Measurements from ENCODE around the gene MRPL17.
A peak's percentile ranks its signal among the peaks of the same experiment; 100 is the strongest.

Gene MRPL17

DNA sequence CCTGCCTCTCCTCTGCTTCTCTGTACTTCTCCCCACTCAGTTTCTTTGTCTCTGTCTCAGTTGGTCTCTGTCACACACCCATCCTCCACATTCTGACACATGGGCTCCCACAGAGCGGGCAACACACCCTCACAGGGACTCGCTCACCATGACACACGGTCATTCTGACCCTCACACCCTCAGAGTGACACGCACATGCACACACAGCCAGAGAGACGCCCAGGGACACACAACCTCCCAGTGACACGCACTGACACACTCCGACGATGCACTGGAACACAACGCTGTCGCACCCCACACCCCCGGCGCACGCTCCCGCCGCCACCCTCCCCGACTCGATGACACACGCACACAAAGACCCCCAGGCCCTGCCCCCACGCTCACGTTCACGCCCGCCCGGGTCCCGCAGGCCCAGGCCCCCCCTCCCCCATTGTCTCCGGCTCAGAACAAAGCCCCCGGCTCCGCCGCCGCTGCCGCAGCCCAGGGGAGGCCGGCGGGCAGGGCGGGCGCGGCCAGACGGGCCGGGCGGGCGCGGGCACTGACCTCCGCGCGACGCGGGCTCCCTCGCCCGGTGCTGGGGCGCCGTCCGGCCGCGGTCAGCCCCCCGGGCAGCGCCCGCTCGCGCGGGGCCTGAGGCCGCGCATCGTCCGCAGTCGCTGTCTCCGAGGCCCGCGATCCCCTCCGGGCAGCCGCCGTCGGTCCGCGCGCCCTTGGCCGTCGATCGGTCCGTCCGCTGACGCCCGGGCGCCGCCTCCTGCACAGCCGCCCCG, 27.9 kb downstream of the MRPL17 start:
- DNase-seq (ENCODE audit: low read depth in 4 of 4, low spot score in 1 of 4) = peak in 1 of 4 experiments; percentile 15

DNA sequence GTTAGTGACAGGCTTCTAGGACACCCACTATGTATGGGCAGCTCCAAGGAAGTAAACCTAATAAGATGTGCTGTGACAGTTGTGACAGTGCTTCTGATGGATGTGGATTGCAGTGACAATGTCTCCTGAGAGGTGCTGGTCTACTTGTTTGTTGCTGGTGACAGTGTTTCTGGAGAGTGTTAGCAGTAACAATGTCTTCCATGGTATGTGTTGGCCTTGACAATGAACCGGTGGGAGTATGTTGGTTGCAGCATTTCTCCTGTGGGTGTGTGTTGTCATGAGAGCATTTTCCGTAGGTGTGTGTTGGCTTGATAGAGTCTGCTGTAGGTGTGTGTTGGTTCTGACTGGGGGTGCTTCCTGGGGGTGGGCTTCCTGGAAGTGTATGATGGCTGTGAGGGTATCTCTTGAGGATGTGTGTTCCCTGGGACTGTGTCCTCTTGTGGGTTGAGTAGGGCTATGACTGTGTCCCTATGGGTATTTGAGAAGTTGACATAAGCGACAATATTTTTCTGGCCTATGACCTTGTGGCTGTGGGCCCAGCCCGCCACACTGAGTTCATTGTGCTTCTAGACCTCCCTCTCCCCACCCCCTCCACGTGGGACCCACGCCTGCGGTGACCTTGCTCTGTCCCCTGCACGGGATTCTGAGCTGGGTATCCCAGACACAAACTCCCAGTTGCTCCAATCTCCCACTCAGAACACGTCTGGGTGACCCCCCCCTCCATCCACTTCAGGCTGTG, 28.7 kb downstream of the MRPL17 start:
- DNase-seq (ENCODE audit: low read depth in 4 of 4, low spot score in 1 of 4) = no peak

DNA sequence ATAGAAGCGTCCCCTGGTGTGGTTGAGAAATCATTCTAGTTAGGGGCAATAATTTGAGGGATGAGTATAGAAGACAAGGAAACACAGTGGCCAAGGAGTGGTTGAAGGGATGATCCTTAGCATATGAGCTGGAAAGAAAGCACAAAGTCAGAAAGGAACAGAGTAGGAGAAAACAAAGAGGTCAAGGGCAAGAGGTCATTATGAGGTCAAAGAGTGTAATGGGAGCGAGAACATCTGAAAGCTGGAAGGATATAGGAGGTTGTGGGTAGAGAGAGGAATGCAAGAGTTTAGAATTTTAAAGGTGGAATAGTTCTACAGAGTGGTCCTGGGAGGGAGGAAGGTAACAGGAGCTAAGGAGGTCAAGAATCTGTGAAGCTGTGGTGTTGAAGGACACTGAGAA, 29.5 kb downstream of the MRPL17 start:
- DNase-seq (ENCODE audit: low read depth in 4 of 4, low spot score in 1 of 4) = no peak

DNA sequence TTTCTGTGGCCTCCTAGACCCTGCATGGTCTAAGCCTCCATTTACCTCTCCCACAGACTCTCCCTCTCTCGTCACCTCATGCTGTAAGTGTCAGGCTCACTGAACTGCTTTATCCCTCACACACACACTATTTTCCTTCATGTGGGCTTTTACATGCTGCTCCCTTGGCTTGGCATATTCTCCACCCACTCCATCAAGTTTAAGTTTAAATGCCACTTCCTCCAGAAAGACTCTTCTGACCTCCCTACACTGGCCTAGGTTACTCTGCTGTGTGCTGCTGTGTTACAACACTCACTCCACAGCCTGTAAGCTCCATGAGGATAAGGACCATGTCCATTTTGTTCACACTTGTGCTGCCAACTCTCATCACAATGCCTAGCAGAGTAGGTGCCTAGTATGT, 30.0 kb downstream of the MRPL17 start:
- DNase-seq (ENCODE audit: low read depth in 4 of 4, low spot score in 1 of 4) = no peak

DNA sequence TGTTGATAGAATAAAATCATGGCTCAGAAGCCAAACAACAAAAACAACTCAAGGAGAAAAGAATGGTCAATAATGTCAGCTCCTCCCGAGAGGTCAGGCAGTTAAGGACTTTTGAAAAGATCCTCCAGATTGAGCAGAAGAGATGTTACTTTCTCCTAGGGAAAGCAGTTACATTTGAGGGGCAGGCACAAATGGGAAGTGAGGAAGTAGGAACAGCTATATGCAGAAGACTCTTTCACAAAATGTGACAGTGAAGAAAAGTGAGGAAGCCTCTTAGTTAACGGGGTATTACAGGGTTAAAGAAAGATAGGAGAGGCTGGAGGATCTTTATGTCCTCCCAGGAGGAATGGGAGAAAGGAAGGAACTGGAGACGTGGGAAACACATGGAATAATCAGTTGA, 31.0 kb downstream of the MRPL17 start:
- DNase-seq (ENCODE audit: low read depth in 4 of 4, low spot score in 1 of 4) = no peak

DNA sequence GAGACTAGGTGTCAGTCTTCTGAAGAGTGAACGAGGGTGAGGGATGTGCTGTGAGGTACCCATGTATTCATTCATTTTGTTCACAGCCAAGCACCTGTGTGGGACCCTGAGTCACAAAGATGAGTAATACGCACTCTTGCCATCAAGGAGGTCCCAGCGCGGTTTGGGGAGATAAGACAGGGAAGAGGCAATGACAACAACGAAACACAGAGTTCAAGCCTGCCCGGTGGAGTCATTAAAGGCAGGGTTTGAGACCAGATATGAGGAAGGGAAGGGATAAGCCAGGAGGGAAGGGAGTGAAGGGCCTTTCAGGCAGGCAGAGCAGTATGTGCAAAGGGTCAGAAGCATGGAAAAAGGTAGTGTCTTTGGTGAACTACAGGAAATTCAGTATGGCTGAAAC, 32.2 kb downstream of the MRPL17 start:
- peak in 1 of 4 experiments; percentile 24 for DNase-seq (ENCODE audit: low read depth in 4 of 4, low spot score in 1 of 4)

DNA sequence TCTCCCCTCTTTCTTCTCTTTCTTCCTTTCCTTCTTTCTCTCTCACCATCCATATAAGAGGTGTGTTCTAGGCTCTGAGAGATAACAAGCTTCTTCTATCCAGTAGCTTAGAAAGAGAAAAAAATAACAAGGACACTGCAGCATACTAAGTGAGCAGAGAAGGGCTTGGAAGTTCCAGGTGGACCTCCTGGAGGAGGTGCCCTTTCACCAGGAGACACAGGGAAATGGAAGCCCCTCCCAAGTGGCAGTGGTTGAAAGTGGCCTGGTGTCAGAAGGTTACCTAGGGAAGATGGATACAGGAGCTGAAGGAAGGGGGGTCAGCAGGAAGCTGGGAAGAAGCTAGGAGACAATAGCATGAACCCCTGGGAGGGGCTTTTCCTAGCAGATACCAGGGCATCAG, 33.0 kb downstream of the MRPL17 start:
- DNase-seq (ENCODE audit: low read depth in 4 of 4, low spot score in 1 of 4) = no peak

DNA sequence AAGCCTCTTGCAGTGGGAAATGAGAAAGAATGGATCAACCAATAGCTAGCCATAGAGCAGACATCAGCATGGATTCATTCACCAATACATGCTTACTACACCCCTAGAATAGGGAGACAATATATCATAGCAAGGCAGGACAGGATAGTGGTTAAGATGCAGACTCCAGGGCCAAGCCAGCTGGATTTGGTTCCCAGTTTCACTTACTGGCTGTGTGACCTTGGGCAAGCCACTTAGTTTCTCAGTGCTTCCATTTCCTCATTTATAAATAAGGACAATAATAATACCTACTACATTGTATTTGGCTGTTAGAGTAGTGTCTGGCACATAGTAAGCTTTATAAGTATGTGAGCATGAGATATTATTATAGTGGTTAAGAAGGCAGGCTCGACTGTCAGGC, 34.6 kb downstream of the MRPL17 start:
- DNase-seq (ENCODE audit: low read depth in 4 of 4, low spot score in 1 of 4) = no peak

DNA sequence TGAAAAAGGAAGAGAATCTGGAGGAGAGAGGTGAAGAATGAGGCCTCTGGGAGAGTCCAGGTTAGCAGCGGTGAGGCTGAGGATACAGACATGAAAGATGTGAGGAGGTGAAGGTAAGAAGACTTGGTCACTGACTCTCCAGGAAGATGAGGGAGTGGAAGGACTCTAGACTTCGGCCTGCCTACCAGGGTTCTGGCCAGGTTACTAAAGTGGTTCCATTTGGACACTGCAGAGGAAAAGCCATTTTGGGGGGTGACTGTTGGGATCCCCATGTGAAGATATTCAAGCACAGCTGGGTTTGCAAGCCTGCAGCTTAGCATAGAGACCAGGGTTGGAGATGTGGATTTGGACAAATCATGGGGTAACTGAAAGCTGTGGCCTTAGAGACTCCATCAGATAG, 35.3 kb downstream of the MRPL17 start:
- no peak for DNase-seq (ENCODE audit: low read depth in 4 of 4, low spot score in 1 of 4)

DNA sequence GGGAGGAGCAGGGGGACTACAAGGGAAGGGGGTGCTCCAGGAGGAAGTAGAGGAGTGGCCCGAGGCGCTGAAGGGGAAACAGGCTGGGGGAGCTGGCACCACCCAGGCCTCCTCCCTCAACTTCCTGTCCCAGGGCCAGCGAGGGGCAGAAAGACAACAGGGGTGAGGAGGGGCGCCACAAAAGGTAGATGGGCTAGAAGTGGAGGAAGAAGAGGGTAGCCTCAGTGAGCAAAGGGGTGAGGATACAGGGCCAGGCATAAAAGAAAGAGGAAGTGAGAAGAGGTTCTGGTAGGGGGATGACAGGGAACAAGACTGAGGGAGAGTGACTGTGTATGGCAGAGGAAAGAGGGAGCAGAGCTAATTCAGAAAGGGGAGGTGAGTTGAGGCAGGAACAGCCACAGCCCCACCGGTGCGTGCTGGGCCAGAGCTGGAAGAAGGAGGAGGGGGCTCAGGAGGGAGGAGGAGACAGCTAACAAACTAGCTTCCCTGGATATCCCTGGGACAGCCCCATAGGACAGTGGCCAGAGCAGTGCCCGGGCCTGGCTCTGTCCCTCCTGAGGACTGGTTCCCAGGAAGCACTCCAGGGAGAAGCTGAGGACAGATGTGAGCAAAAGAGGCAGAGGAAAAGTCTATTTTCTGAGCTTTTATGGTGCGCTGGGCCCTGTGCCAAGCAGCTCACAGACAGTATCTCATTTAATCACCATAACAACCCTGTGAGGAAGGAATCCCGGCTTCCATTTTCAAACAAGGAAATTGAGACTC, 36.0 kb downstream of the MRPL17 start:
- no peak for DNase-seq (ENCODE audit: low read depth in 4 of 4, low spot score in 1 of 4)

DNA sequence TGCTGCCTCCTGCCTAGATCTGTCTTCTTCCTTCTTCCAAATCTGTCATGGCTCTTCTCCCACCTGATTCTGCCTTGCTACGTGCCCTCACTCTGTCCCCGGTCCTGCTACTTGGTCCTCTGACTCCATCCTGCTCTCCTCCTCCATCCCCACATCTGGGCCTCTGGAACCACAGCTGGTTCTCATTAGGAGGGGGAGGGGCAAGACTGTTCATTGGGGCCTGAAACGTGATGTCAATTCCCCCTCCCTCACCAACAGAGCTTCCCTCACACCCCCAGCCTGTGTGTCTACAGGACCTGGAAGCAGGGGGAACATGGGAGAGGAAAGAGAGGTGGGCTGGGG, 36.6 kb downstream of the MRPL17 start:
- DNase-seq (ENCODE audit: low read depth in 4 of 4, low spot score in 1 of 4) = no peak

DNA sequence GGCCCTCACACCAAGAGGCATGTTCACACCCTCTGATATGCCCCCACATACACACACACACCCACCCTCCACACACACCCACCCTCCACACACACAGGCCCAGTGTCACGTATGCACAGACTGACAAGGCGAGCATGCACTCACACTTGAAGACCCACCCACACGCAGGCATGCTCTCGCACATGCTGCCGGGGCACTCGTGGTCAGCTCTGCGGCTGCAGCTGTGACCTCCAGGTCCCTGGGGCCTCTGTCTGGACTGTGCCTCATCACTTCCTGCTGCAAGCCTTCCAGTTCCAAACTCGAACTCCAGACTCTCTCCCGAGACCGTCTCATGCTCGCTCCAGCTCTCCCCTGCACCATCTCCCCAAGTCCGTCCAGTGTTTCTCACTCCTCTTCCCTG, 37.1 kb downstream of the MRPL17 start:
- no peak for DNase-seq (ENCODE audit: low read depth in 4 of 4, low spot score in 1 of 4)

DNA sequence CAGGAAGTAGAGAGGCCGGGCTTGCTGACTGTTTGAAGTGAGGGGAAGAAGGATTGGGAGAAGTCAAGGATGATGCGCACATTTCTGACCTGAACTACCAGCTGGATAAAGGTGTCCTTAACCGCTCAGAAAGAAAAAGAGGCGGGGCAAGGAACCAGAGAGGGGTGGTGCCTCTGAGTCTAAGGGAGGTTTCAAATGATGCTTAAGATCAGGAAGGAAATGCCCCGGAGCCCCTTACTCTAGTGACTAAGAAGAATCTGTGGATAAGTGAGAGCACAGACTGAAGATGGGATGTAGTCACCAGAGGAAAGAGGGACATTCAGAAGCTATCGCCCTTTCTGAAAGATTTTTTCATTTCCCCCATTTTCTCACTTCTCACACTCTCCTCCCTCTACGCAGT, 40.2 kb downstream of the MRPL17 start:
- no peak for DNase-seq (ENCODE audit: low read depth in 4 of 4, low spot score in 1 of 4)

DNA sequence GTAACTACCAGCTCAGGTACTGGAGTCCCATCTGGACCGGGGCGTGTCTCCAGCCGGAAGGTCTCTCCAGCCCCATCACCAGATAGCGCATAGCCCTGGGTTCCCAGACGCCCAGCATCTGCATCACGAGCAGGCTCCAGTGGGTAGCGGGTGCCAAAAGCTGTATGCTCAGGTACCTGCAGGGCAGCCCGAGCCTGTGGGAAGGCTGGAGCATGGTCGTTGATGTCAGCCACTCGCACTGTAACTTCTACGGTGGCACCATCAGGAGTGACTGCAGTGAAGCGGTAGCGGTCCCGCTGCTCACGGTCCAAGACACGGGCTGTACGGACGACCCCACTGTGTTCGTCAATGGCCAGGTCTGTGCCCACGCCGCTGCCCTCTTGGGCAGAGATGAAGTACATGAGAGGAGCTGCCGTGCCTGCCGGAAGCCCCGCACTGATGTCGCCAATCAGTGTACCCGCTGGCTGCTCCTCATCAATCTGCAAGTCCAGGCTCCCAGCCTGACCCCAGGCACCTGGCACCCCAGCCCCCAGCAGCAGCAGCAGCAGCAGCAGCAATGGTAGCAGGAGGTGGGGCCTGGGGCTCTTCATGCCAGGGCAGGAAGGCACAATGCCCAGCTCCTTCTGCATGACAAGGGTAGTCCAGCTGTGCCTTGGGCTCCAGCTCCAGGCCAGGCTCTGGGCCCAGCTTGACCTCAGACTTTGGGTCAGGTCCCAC, 42.0 kb downstream of the MRPL17 start:
- no peak for DNase-seq (ENCODE audit: low read depth in 4 of 4, low spot score in 1 of 4)

DNA sequence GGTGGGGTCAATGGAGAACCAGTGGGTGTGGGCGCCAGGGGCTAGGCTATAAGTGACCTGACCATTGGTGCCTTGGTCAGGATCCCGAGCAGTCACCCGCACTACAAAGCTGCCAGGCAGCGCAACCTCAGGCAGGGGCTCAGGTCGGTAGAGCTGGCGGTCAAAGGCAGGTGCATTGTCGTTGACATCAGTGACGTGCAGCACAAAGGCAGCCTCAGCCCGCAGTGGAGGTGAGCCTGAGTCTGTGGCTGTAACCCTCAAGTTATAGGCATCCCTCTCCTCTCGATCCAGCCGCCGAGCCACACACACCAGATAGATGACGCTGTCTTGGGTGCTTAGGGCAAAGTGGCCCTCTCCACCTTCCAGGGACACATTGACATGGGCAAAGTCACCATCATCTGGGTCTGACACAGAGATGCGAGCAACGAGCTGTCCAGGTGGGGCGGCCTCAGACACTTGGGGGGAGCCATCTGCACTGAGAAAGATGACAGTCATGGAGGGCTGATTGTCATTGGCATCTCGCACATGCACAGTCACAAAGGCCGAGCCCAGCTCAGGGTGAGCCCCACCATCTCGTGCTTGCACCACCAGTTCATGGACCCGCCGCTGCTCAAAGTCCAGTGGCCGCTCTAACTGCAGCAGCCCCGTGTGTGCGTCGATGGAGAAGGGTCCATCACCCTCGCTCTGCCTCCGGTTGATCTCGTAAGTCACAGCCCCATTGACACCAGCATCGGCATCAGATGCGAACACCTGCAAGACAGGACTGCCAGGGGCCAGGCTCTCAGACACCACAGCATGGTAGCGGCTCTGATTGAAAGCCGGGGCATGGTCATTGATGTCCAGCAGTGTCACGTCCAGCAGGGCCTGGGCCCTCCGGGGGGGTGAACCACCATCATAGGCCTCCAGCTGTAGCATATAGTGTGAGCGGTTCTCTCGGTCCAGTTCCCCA, 42.8 kb downstream of the MRPL17 start:
- no peak for DNase-seq (ENCODE audit: low read depth in 4 of 4, low spot score in 1 of 4)

DNA sequence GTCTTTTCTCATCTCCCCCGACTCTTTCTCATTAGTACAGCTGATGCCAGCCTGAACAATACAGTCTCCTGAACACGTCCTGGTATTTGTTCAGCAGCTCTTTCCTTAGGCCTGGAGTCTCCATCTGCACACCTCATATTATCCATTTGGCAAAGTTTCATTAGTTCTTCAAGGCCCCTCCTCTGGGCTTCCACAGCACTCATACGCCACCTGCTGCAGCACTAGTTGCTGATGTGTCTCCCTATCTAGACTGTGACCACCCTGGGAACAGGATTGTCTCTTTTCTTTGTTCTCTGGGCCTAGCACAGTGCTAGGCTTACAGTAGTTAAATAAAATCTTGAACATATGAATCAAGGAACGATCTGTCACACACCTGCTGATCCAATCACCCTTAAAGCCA, 44.7 kb downstream of the MRPL17 start:
- no peak for DNase-seq (ENCODE audit: low read depth in 4 of 4, low spot score in 1 of 4)

DNA sequence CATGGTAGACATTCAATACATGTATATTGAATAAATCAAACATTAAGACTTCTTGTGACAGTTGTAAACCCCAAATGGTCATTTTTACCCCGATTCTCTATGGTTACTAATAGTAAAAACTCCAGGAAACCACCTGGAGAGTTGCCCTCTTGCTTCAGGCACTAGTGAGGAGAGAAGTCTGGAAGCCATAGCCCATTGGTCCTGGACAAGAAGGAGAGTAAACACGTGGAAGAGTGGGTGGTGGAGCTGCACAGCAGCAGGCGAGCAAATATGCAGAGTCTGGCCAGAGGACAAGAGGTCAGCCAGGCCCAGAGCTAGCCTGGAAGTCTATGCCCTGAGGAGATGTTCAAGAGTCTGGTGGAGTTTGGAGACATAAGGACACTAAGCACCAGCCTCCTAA, 45.3 kb downstream of the MRPL17 start:
- no peak for DNase-seq (ENCODE audit: low read depth in 4 of 4, low spot score in 1 of 4)

DNA sequence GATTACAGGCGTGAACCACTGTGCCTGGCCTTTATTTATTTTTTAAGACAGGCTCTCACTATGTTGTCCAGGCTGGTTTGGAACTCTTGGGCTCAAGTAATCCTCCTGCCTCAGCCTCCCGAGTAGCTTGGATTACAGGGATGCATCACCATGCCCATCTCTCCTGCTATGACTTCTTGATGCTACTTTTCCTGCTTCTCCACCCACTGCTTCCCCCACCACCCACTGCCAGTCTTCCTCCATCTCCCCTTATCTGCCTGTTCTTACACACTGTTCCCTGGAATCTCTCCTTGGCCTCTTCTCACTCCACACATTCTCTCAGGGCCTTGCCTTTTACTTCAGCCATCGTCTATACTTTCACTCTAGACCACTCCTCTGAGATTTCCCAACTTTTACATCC, 46.7 kb downstream of the MRPL17 start:
- no peak for DNase-seq (ENCODE audit: low read depth in 4 of 4, low spot score in 1 of 4)

DNA sequence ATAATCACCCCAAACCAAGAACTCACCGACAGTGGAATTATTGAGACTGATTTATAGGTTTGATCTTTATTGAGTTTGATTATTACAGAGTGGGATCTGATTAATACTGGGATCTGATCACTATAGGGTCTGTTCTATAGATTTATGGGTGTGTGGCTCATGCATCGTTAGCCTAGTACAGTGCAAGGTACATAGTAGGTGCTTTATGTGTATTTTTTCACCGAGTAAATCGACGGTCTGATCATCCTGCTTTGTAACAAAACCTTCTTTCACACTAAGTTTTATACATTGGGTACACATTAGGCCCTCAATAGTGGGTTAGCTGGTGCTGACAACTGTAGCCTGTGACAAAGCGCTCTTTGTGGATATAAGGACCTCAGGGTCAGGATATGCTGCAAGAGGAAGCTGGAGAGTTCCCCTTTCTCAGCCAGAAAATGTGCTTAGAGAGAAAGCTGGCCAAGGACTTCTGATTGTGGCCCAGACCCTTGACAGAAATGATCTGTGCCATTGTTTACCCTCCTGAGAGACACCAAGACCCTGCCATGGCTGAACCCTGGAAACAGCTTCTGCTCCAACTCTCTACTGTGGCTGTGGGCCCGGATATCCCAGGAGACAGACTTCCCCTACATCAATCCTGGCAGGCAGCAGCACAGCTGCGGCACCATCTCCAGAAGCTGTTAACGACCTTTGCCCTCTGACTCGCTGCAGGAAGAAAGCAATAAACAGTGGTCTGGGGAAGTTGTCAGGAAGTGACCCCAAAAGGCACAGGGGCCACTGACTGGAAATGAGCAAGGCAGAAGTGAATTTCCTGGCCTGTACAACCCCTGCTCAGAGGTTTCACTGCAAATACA, 47.8 kb downstream of the MRPL17 start:
- no peak for DNase-seq (ENCODE audit: low read depth in 4 of 4, low spot score in 1 of 4)

DNA sequence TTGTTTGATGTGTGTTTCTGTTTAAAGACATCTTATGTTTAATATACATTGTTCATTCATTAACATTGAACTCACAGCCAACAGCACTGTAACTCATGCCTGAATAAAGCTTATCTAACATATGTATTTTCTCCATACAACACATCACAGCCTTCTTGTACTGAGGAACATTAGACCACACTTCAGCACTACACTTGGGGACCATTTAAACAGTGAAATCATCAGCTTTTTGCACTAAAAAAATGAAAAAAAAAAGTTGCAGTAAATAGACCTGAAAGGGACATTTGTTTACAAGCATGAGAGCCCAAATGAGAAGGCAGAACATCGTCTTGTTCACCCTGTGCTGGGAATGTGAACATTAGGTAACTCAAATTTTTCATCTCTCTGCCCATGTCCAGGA, 48.6 kb downstream of the MRPL17 start:
- DNase-seq (ENCODE audit: low read depth in 4 of 4, low spot score in 1 of 4) = no peak
